HCT116 (cell line): Measurements from ENCODE around the gene CELF2. TPM values are rescaled to one million over a fixed set of nuclear protein-coding genes. Genes with fewer than 3 reads are reported as not detected.

Source experiments
- ATAC-seq: fragments of 200-7000 bp; cut with Tn5 transposase; 2 replicates; pipeline ENCODE4 v1.9.1; 2020; ENCODE audit warnings: mild to moderate bottlenecking, moderate library complexity
- BruUV-seq: library from RNA; stranded (reverse); fragments of 400-500 nt; replicated peaks from 2 replicates; lab custom pipeline; 2021; lab: Mats Ljungman, UMichigan
- CTCF ChIA-PET: fragments of 300-600 bp; sonication (Branson Sonifier 250); formaldehyde crosslinking; loops from one replicate; lab custom pipeline; 2021; ENCODE audit warnings: antibody characterized with exemption; lab: Charles Lee
- POLR2A ChIA-PET: fragments of 300-600, 350-600 bp; sonication (Branson Sonifier 250); formaldehyde crosslinking; loops from one replicate; lab custom pipeline; 2021; ENCODE audit warnings: antibody characterized with exemption; lab: Charles Lee
- RAD21 ChIA-PET, 2 experiments: fragments of 300-600 bp; sonication (Branson Sonifier 250); formaldehyde crosslinking; loops; one replicate each; lab custom pipeline; 2023; ENCODE audit warnings: low total read pairs in 2 of 2; ENCODE audit not compliant: uncharacterized antibody in 2 of 2, unreplicated experiment in 2 of 2, low non-redundant PET in 1 of 2; lab: Charles Lee
- DNase-seq: peaks from one replicate; pipeline ENCODE4 v3.0.0-alpha.2; 2010; ENCODE audit warnings: low read depth, low spot score
- H2AFZ ChIP-seq: fragments of 200-600 bp; shearing (Covaris generic), sonication (generic); 2 replicates; pipeline ENCODE4 v1.6.1; 2017; ENCODE audit warnings: low read depth, mixed run types, mixed read lengths, antibody characterized with exemption, low read length; ENCODE audit not compliant: poor library complexity, severe bottlenecking
- H3K27ac ChIP-seq: 2 replicates; pipeline ENCODE4 v1.5.1; 2012; ENCODE audit warnings: low read depth, low read length
- H3K27me3 ChIP-seq: fragments of 200-600 bp; sonication (generic); 2 replicates; pipeline ENCODE4 v1.6.1; 2016; ENCODE audit warnings: mixed run types, low read length, mixed read lengths; ENCODE audit not compliant: insufficient read depth
- H3K36me3 ChIP-seq, 2 experiments: fragments of 200-500 bp in 1 of 2; fragments of 200-600 bp in 1 of 2; sonication (Bioruptor generic) in 1 of 2; sonication (generic) in 1 of 2; 2 replicates each; pipeline versions ENCODE4 v1.5.1 to v1.6.1; 2014 to 2016; ENCODE audit warnings: low read length in 2 of 2, inconsistent platforms in 1 of 2, mixed read lengths in 1 of 2, mixed run types in 1 of 2; ENCODE audit not compliant: insufficient read depth in 2 of 2, control insufficient read depth in 1 of 2
- H3K4me1 ChIP-seq, 2 experiments: fragments of 200-600 bp in 1 of 2; sonication (generic) in 1 of 2; 2 replicates each; pipeline versions ENCODE4 v1.5.1 to v1.6.1; 2012 to 2017; ENCODE audit warnings: low read length in 2 of 2, inconsistent platforms in 1 of 2, mild to moderate bottlenecking in 1 of 2, mixed read lengths in 1 of 2, mixed run types in 1 of 2, moderate library complexity in 1 of 2; ENCODE audit not compliant: insufficient read depth in 2 of 2, control insufficient read depth in 1 of 2
- H3K4me2 ChIP-seq: fragments of 200-600 bp; sonication (generic); 2 replicates; pipeline ENCODE4 v1.6.1; 2017; ENCODE audit warnings: mixed run types, low read length, mixed read lengths
- H3K4me3 ChIP-seq, 2 experiments: fragments of 200-600 bp in 1 of 2; sonication (generic) in 1 of 2; replicated peaks in 1 of 2; 2 replicates each; pipeline ENCODE4 v1.5.1; 2011 to 2016; ENCODE audit warnings: low read length in 2 of 2, control low read depth in 1 of 2, low read depth in 1 of 2, mild to moderate bottlenecking in 1 of 2, mixed read lengths in 1 of 2, mixed run types in 1 of 2
- H3K79me2 ChIP-seq: fragments of 200-600 bp; sonication (generic); 2 replicates; pipeline ENCODE4 v1.6.1; 2017; ENCODE audit warnings: mild to moderate bottlenecking, mixed run types, low read length, moderate library complexity, mixed read lengths; ENCODE audit not compliant: insufficient read depth
- H3K9ac ChIP-seq: fragments of 200-600 bp; sonication (generic); 2 replicates; pipeline ENCODE4 v1.6.1; 2016; ENCODE audit warnings: low read length, mixed read lengths
- H3K9me2 ChIP-seq: fragments of 200-600 bp; sonication (generic), shearing (Covaris generic); 2 replicates; pipeline ENCODE4 v1.6.1; 2017; ENCODE audit warnings: mixed run types, mild to moderate bottlenecking, moderate library complexity; ENCODE audit not compliant: insufficient read depth
- H3K9me3 ChIP-seq, 2 experiments: fragments of 200-500 bp in 1 of 2; fragments of 200-600 bp in 1 of 2; sonication (Bioruptor generic) in 1 of 2; sonication (generic) in 1 of 2; 2 replicates each; pipeline ENCODE4 v1.6.1; 2014 to 2017; ENCODE audit warnings: low read length in 2 of 2, mixed read lengths in 2 of 2, inconsistent platforms in 1 of 2, low read depth in 1 of 2, mild to moderate bottlenecking in 1 of 2, mixed run types in 1 of 2, moderate library complexity in 1 of 2; ENCODE audit not compliant: control insufficient read depth in 1 of 2, insufficient read depth in 1 of 2
- H4K20me1 ChIP-seq: fragments of 200-600 bp; sonication (generic), shearing (Covaris generic); 2 replicates; pipeline ENCODE4 v1.6.1; 2017; ENCODE audit warnings: mixed run types, mild to moderate bottlenecking, moderate library complexity; ENCODE audit not compliant: insufficient read depth
- ATF3 ChIP-seq: IDR thresholded peaks from 2 replicates; pipeline ENCODE4 v1.6.1; 2012
- CBX3 ChIP-seq: IDR thresholded peaks from 2 replicates; pipeline ENCODE4 v1.6.1; 2012; ENCODE audit warnings: low read depth
- CEBPB ChIP-seq: IDR thresholded peaks from 2 replicates; pipeline ENCODE4 v1.6.1; 2012; ENCODE audit warnings: low read depth
- CTCF ChIP-seq, 3 experiments: fragments of 200-600 bp in 1 of 3; sonication (generic) in 1 of 3; IDR thresholded peaks in 2 of 3; conservative IDR thresholded peaks in 1 of 3; 2 replicates each; pipeline ENCODE4 v1.5.1; 2012 to 2017; ENCODE audit warnings: low read depth in 2 of 3, low read length in 2 of 3, antibody characterized with exemption in 1 of 3, borderline replicate concordance in 1 of 3, control low read depth in 1 of 3, mild to moderate bottlenecking in 1 of 3, mixed read lengths in 1 of 3, mixed run types in 1 of 3, moderate library complexity in 1 of 3; ENCODE audit not compliant: insufficient read depth in 1 of 3
- ELF1 ChIP-seq: IDR thresholded peaks from 2 replicates; pipeline ENCODE4 v1.6.1; 2012; ENCODE audit warnings: low read depth, borderline replicate concordance
- EZH2 ChIP-seq: fragments of 200-600 bp; sonication (generic); IDR thresholded peaks from 2 replicates; pipeline ENCODE4 v1.6.1; 2017; ENCODE audit warnings: antibody characterized with exemption, mixed run types
- EZH2phosphoT487 ChIP-seq: fragments of 200-600 bp; IDR thresholded peaks from 2 replicates; pipeline ENCODE4 v1.6.1; 2018; ENCODE audit warnings: antibody characterized with exemption, borderline replicate concordance
- FOSL1 ChIP-seq: IDR thresholded peaks from 2 replicates; pipeline ENCODE4 v1.6.1; 2012; ENCODE audit warnings: low read depth
- JUND ChIP-seq: IDR thresholded peaks from 2 replicates; pipeline ENCODE4 v1.6.1; 2012
- MAX ChIP-seq: IDR thresholded peaks from 2 replicates; pipeline ENCODE4 v1.6.1; 2012
- POLR2A ChIP-seq: IDR thresholded peaks from 2 replicates; pipeline ENCODE4 v1.7.0; 2011; ENCODE audit warnings: borderline replicate concordance; ENCODE audit not compliant: insufficient read depth, insufficient read length; ENCODE audit errors: extremely low read depth
- POLR2AphosphoS5 ChIP-seq: IDR thresholded peaks from 2 replicates; pipeline ENCODE4 v1.6.1; 2011; ENCODE audit warnings: mild to moderate bottlenecking, low read depth, low read length, moderate library complexity
- RAD21 ChIP-seq: IDR thresholded peaks from 2 replicates; pipeline ENCODE4 v1.6.1; 2012; ENCODE audit warnings: low read depth, mild to moderate bottlenecking
- REST ChIP-seq: IDR thresholded peaks from 2 replicates; pipeline ENCODE4 v1.6.1; 2012; ENCODE audit warnings: low read depth
- SIN3A ChIP-seq: IDR thresholded peaks from 2 replicates; pipeline ENCODE4 v1.6.1; 2012; ENCODE audit warnings: low read depth
- SP1 ChIP-seq: IDR thresholded peaks from 2 replicates; pipeline ENCODE4 v1.6.1; 2012; ENCODE audit warnings: low read depth
- SRF ChIP-seq: IDR thresholded peaks from 2 replicates; pipeline ENCODE4 v1.6.1; 2012; ENCODE audit warnings: low read depth
- TCF7L2 ChIP-seq: IDR thresholded peaks from 2 replicates; pipeline ENCODE4 v1.7.0; 2011; ENCODE audit warnings: borderline replicate concordance, inconsistent platforms; ENCODE audit not compliant: insufficient read depth, insufficient read length; ENCODE audit errors: extremely low read depth
- YY1 ChIP-seq: IDR thresholded peaks from 2 replicates; pipeline ENCODE4 v1.6.1; 2011; ENCODE audit warnings: low read length, low read depth, moderate library complexity, mild to moderate bottlenecking; ENCODE audit not compliant: insufficient replicate concordance; ENCODE audit errors: extremely low read depth
- ZNF274 ChIP-seq: fragments of 200-500 bp; sonication (Bioruptor generic); IDR thresholded peaks from 2 replicates; pipeline ENCODE4 v1.6.1; 2014; ENCODE audit warnings: mild to moderate bottlenecking, low read depth, low read length, inconsistent platforms
- intact Hi-C: fragments of 100-400 bp; cut with micrococcal nuclease; formaldehyde crosslinking; loops from 2 replicates; pipeline ENCODE4 v1.10.0; 2022
- total RNA-seq: library from RNA; stranded (reverse); gene quantifications from one replicate; pipeline ENCODE4 v1.2.1, GENCODE V29; 2021; ENCODE audit not compliant: unreplicated experiment

CELF2 gene
- total RNA-seq, 1 experiment from 2014 or later, result 0.66 TPM

- ChIA-PET POLR2A (no interaction called here), CTCF (no interaction called here), RAD21 (no interaction called here)
- intact Hi-C loops, result no loop called here
- Histone ChIP-seq H2AFZ (no peak overlapping the region), H3K79me2 (no peaks in the 10 kb centered on the region), H3K9ac (no peak overlapping the region), H3K36me3 (no peaks in the 10 kb centered on the region), H3K4me3 (no peak overlapping the region), H3K27ac (no peak overlapping the region), H3K27me3 (no peaks in the 10 kb centered on the region), H3K4me1 (no peaks in the 10 kb centered on the region), H3K4me2 (no peak overlapping the region), H3K9me3 (peaks cover 0 to 5% of the 10 kb centered on the region in 2 experiments; a peak in 1 of 4 replicates), H4K20me1 (no peaks in the 10 kb centered on the region), H3K9me2 (no peaks in the 10 kb centered on the region)
- BruUV-seq, result no TSS peak
- DNase-seq (no peak), ATAC-seq (no peak)
- no peak for TF ChIP-seq TCF7L2
- TF ChIP-seq JUND, result no peak
- TF ChIP-seq RAD21, result no peak
- TF ChIP-seq SP1, result no peak
- no peak for TF ChIP-seq CEBPB
- TF ChIP-seq FOSL1, result no peak
- TF ChIP-seq MAX, result no peak
- no peak for TF ChIP-seq SIN3A
- TF ChIP-seq YY1, result no peak
- no peak for TF ChIP-seq ATF3
- TF ChIP-seq POLR2AphosphoS5, result no peak
- TF ChIP-seq ZNF274, result no peak
- no peak for TF ChIP-seq EZH2
- no peak for TF ChIP-seq EZH2phosphoT487
- no peak for TF ChIP-seq REST
- TF ChIP-seq POLR2A, result no peak
- TF ChIP-seq SRF, result no peak
- TF ChIP-seq CBX3, result no peak
- TF ChIP-seq ELF1, result no peak
- TF ChIP-seq CTCF (IDR thresholded peaks at IDR 0.05 in 2 of 3, conservative IDR thresholded peaks at IDR 0.05 in 1 of 3; ENCODE audit: borderline replicate concordance in 1 of 3, insufficient read depth in 1 of 3, low read depth in 2 of 3, low read length in 2 of 3), result no peak
Measured at GRCh38 chr10:11066520-11066919, 48.8 kb downstream of the CELF2 start.
